Uterus (tissue), 4 donors: ENCODE results near the gene GTF2I. TPM values are rescaled to one million over a fixed set of nuclear protein-coding genes. Genes with fewer than 3 reads are reported as not detected.
"Not testable (repeated sequence)": the region's sequence is repeated elsewhere in the genome, so short reads cannot be mapped to it uniquely, and the experiment has no call there.

Source experiments
- DNase-seq, 2 donors: peaks; one replicate each; pipeline ENCODE4 v3.0.0-alpha.2; 2019 to 2020
- H3K27ac ChIP-seq, 2 donors: fragments of 200-600 bp; sonication (generic); 1 replicate in 1 of 2; 2 replicates in 1 of 2; pipeline ENCODE4 v1.5.1; 2016 to 2018
- H3K27me3 ChIP-seq, 2 donors: fragments of 200-600 bp; sonication (generic); one replicate each; pipeline ENCODE4 v1.5.1; 2018 to 2019; ENCODE audit warnings: control low read depth in 1 of 2
- H3K36me3 ChIP-seq, 2 donors: fragments of 200-600 bp; sonication (generic); one replicate each; pipeline ENCODE4 v1.5.1; 2019; ENCODE audit warnings: control low read depth in 1 of 2
- H3K4me1 ChIP-seq, 2 donors: fragments of 200-600 bp; sonication (generic); one replicate each; pipeline ENCODE4 v1.5.1; 2018 to 2019; ENCODE audit warnings: control low read depth in 1 of 2
- H3K4me3 ChIP-seq, 2 donors: fragments of 200-600 bp; sonication (generic); 1 replicate in 1 of 2; 2 replicates in 1 of 2; pipeline ENCODE4 v1.5.1; 2018 to 2019; ENCODE audit warnings: mild to moderate bottlenecking in 1 of 2
- H3K9me3 ChIP-seq, 2 donors: fragments of 200-600 bp; sonication (generic); one replicate each; pipeline ENCODE4 v1.5.1; 2019; ENCODE audit warnings: control low read depth in 1 of 2
- CTCF ChIP-seq, 4 experiments: fragments of 200-600 bp in 2 of 4; fragments of 450-650 bp in 2 of 4; sonication (generic) in 2 of 4; IDR thresholded peaks; one replicate each; pipeline ENCODE4 v1.5.1; 2016 to 2019; ENCODE audit warnings: antibody characterized with exemption in 4 of 4, mild to moderate bottlenecking in 2 of 4, moderate library complexity in 1 of 4
- POLR2A ChIP-seq, 2 donors: fragments of 450-650 bp; IDR thresholded peaks; one replicate each; pipeline ENCODE4 v1.6.1; 2016; ENCODE audit warnings: antibody characterized with exemption in 2 of 2, mild to moderate bottlenecking in 1 of 2, moderate library complexity in 1 of 2
- intact Hi-C: fragments of 100-400 bp; cut with DNase I; formaldehyde crosslinking; loops from one replicate; pipeline ENCODE4 v1.15.1; 2023; ENCODE audit warnings: low total_unique reads
- total RNA-seq, 4 donors: library from RNA; depleted of rRNA in 3 of 4; stranded (reverse); fragments of >200 nt in 3 of 4; gene quantifications; one replicate each; pipeline versions ENCODE4 v1.1.0 to v1.2.4, GENCODE V29; 2014 to 2023
- donor health status: DM: yes; HTN: yes; CAD: no.

Gene GTF2I
- total RNA-seq, 4 donors from 2014 or later: 135 to 454 (median 229) TPM

GRCh38 chr7:74684473-74684872 is 27.0 kb downstream of the GTF2I start:
- H3K27ac ChIP-seq: no peak overlapping the region
- TF ChIP-seq CTCF (IDR thresholded peaks at IDR 0.05): no peak
- TF ChIP-seq POLR2A (IDR thresholded peaks at IDR 0.05): no peak
- no peaks in the 10 kb centered on the region for H3K36me3 ChIP-seq
- H3K4me1 ChIP-seq: no peaks in the 10 kb centered on the region
- no peaks in the 10 kb centered on the region for H3K27me3 ChIP-seq
- no peaks in the 10 kb centered on the region for H3K9me3 ChIP-seq
- DNase-seq: no peak
- no peak overlapping the region for H3K4me3 ChIP-seq
- intact Hi-C loops: no loop called here

GRCh38 chr7:74684921-74685320 is 27.4 kb downstream of the GTF2I start:
- Histone ChIP-seq H3K4me1 (no peaks in the 10 kb centered on the region), H3K27ac (no peak overlapping the region), H3K9me3 (no peaks in the 10 kb centered on the region), H3K4me3 (no peak overlapping the region), H3K36me3 (no peaks in the 10 kb centered on the region), H3K27me3 (no peaks in the 10 kb centered on the region)
- DNase-seq: no peak
- TF ChIP-seq CTCF (IDR thresholded peaks at IDR 0.05) (no peak), POLR2A (IDR thresholded peaks at IDR 0.05) (no peak)
- intact Hi-C loops: no loop called here

GRCh38 chr7:74690474-74690873 is 33.0 kb downstream of the GTF2I start:
- Histone ChIP-seq H3K36me3 (no peaks in the 10 kb centered on the region), H3K9me3 (no peaks in the 10 kb centered on the region), H3K4me1 (no peaks in the 10 kb centered on the region), H3K4me3 (no peak overlapping the region), H3K27ac (no peak overlapping the region), H3K27me3 (no peaks in the 10 kb centered on the region)
- no peak for DNase-seq
- intact Hi-C loops: no loop called here
- TF ChIP-seq POLR2A (IDR thresholded peaks at IDR 0.05): no peak
- TF ChIP-seq CTCF (IDR thresholded peaks at IDR 0.05): no peak

- H3K27me3 ChIP-seq, H3K4me1 ChIP-seq, H3K36me3 ChIP-seq, H3K4me3 ChIP-seq, DNase-seq, H3K27ac ChIP-seq, intact Hi-C loops, H3K9me3 ChIP-seq: not testable (repeated sequence)
Observed at GRCh38 chr7:74704419-74704818, 46.9 kb downstream of the GTF2I start.

GRCh38 chr7:74707238-74707637 is 49.7 kb downstream of the GTF2I start:
- Histone ChIP-seq H3K36me3 (no peaks in the 10 kb centered on the region), H3K9me3 (no peaks in the 10 kb centered on the region), H3K4me1 (no peaks in the 10 kb centered on the region), H3K4me3 (no peak overlapping the region), H3K27ac (no peak overlapping the region), H3K27me3 (no peaks in the 10 kb centered on the region)
- no peak for DNase-seq
- intact Hi-C loops: no loop called here
- no peak for TF ChIP-seq POLR2A (IDR thresholded peaks at IDR 0.05)
- TF ChIP-seq CTCF (IDR thresholded peaks at IDR 0.05): no peak

GRCh38 chr7:74708569-74709275 is 51.2 kb downstream of the GTF2I start:
- no peak for DNase-seq
- H3K4me1 ChIP-seq: no peaks in the 10 kb centered on the region
- no peaks in the 10 kb centered on the region for H3K36me3 ChIP-seq
- intact Hi-C loops: no loop called here
- no peaks in the 10 kb centered on the region for H3K27me3 ChIP-seq
- no peaks in the 10 kb centered on the region for H3K9me3 ChIP-seq
- no peak for TF ChIP-seq CTCF (IDR thresholded peaks at IDR 0.05)
- no peak for TF ChIP-seq POLR2A (IDR thresholded peaks at IDR 0.05)
- no peak overlapping the region for H3K27ac ChIP-seq
- H3K4me3 ChIP-seq: no peak overlapping the region
